Body of pancreas (tissue), 4 donors: Measurements from ENCODE around the gene AMIGO3.

Experiments used
- POLR2A ChIP-seq, 3 donors: fragments of 450-650 bp; IDR thresholded peaks; one replicate each; pipeline ENCODE4 v1.6.1; 2016; ENCODE audit warnings: antibody characterized with exemption in 3 of 3, mild to moderate bottlenecking in 2 of 3
- TF ChIP-seq, protein P1 (sequence below), 7 experiments: fragments of 450-650 bp in 4 of 7; fragments of 200-600 bp in 3 of 7; sonication (generic) in 3 of 7; IDR thresholded peaks; one replicate each; pipeline ENCODE4 v1.5.1; 2016 to 2019; ENCODE audit warnings: antibody characterized with exemption in 7 of 7

- TF ChIP-seq, protein P1, sequence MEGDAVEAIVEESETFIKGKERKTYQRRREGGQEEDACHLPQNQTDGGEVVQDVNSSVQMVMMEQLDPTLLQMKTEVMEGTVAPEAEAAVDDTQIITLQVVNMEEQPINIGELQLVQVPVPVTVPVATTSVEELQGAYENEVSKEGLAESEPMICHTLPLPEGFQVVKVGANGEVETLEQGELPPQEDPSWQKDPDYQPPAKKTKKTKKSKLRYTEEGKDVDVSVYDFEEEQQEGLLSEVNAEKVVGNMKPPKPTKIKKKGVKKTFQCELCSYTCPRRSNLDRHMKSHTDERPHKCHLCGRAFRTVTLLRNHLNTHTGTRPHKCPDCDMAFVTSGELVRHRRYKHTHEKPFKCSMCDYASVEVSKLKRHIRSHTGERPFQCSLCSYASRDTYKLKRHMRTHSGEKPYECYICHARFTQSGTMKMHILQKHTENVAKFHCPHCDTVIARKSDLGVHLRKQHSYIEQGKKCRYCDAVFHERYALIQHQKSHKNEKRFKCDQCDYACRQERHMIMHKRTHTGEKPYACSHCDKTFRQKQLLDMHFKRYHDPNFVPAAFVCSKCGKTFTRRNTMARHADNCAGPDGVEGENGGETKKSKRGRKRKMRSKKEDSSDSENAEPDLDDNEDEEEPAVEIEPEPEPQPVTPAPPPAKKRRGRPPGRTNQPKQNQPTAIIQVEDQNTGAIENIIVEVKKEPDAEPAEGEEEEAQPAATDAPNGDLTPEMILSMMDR (IDR thresholded peaks at IDR 0.05), result no peak
- no peak for TF ChIP-seq POLR2A (IDR thresholded peaks at IDR 0.05)
Measured at GRCh38 chr3:49724586-49724985, 5.1 kb upstream of the AMIGO3 start.
